ENCODE data around the gene FAM83G.

The FAM83G gene

DNA sequence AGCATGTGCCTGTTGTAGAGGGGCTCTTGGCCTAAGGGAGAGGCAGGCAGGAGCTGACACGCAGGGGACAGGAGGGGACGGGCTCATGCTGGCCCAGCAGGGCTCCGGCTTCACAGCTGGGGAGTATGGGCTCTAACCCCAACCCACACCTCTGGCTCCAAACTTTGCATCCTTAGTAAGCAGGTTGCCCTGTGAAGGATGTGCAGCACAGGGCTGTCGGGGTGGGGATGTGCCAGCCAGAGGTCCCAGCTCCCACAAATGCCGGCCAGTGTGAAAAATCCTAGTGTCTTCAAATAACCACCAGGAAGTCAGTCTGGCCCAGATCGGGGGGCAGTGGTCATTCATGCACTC lies 14.0 kb upstream of the FAM83G start:
- no peaks in the 10 kb centered on the region for H3K27me3 ChIP-seq (ENCODE audit: low read depth)
- in situ Hi-C loops (cut with MboI; ENCODE audit: low sequenced_read_pairs) = no loop called here
- no peaks in the 10 kb centered on the region for H3K4me1 ChIP-seq
- no peak for DNase-seq (ENCODE audit: low spot score in 2 of 2)
- H3K4me3 ChIP-seq = no peak overlapping the region
- H3K36me3 ChIP-seq (replicated peaks) = no peaks in the 10 kb centered on the region
- no peaks in the 10 kb centered on the region for H3K9me3 ChIP-seq

GRCh38 chr17:19017804-19018599 lies 13.4 kb upstream of the FAM83G start:
- no peaks in the 10 kb centered on the region for H3K27me3 ChIP-seq (ENCODE audit: low read depth)
- H3K4me1 ChIP-seq = no peaks in the 10 kb centered on the region
- no peak overlapping the region for H3K4me3 ChIP-seq
- H3K36me3 ChIP-seq (replicated peaks) = no peaks in the 10 kb centered on the region
- DNase-seq (ENCODE audit: low spot score in 2 of 2) = no peak
- in situ Hi-C loops (cut with MboI; ENCODE audit: low sequenced_read_pairs) = no loop called here
- H3K9me3 ChIP-seq = no peaks in the 10 kb centered on the region

DNA sequence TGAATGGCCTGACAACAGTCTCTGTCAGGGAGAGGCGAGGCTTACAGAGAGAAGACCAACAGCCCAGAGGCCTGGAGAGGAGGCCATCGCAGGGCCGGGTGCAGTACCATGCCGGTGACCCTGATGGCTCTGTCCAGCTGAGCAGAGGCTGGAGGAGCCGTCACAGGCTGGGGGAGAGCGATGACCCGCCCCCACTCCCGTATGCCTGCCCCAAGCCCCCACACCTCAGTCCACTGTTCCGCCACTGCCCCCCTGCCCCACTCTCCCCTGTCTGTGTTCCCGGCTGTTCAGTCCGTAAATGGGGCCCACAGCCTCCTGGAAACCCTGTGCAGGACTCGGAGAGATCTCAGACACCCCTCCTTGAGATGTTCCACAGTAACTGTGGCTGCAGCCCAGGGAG lies 12.8 kb upstream of the FAM83G start:
- H3K9me3 ChIP-seq = no peaks in the 10 kb centered on the region
- H3K4me1 ChIP-seq = no peaks in the 10 kb centered on the region
- DNase-seq (ENCODE audit: low spot score in 2 of 2) = no peak
- H3K4me3 ChIP-seq = no peak overlapping the region
- H3K36me3 ChIP-seq (replicated peaks) = no peaks in the 10 kb centered on the region
- in situ Hi-C loops (cut with MboI; ENCODE audit: low sequenced_read_pairs) = no loop called here
- no peaks in the 10 kb centered on the region for H3K27me3 ChIP-seq (ENCODE audit: low read depth)

DNA sequence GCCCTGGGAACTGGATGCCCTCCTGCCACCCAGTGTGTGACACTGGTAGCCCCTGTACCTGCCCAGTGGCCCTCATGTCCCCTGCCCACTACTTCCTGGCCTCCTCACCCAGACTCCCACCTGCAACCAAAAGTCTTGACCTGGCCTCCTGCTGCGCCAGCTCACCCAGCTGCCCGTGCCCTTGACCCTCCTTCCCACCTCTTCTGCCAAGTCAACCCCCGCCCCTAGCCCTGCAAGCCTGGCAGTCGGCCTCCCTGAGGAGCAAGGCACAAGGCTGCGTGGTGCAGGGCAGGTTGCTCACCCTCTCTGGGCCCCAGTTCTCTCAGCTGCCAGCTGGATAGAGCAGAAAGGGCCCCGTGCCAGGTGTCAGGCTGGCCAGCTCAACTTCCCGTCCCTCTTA lies 12.3 kb upstream of the FAM83G start:
- no peaks in the 10 kb centered on the region for H3K36me3 ChIP-seq (replicated peaks)
- no peaks in the 10 kb centered on the region for H3K9me3 ChIP-seq
- H3K4me1 ChIP-seq = no peaks in the 10 kb centered on the region
- no peak for DNase-seq (ENCODE audit: low spot score in 2 of 2)
- in situ Hi-C loops (cut with MboI; ENCODE audit: low sequenced_read_pairs) = no loop called here
- no peaks in the 10 kb centered on the region for H3K27me3 ChIP-seq (ENCODE audit: low read depth)
- no peak overlapping the region for H3K4me3 ChIP-seq

DNA sequence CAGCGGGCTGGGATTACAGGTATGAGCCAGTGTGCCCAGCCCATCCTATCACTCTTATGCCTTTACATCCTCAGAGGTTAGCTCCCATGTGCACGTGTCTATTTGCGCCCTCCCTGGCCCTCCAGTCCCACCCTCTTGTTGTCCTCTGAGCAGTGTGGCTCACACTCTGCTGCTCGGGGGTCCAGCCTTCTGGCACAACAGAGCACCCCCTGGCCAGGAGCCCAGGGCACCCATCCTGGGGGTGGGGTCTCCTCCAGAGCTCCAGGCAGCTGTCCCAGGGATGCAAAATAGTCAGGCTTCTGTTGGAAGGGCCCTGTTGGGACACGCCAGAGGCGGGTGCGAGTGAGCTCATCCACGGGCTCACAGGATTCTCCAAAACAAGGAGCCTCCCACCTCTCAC lies 11.7 kb upstream of the FAM83G start:
- Histone ChIP-seq H3K4me1 (no peaks in the 10 kb centered on the region), H3K4me3 (no peak overlapping the region)

DNA sequence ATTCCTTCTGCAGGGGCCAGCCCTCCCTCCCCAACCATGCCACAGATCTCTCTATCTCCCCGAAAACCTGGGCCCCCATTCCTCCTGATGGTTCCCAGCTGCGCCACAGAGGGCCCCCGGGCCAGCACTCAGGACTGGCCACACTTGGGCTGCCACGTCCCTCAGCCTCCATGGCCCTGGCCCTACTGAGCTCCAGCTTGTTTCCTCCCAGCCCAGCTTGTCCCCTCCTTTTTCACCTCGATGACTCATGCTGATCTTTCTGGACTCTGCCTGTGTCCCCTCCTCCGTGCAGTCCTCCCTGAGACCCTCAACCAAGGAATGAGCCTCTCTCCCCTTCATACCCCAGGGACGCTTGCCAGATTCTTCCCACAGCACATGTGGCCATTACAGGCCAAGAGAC lies 10.9 kb upstream of the FAM83G start:
- Histone ChIP-seq H3K4me3 (no peak overlapping the region), H3K36me3 (replicated peaks) (no peaks in the 10 kb centered on the region), H3K4me1 (no peaks in the 10 kb centered on the region), H3K9me3 (no peaks in the 10 kb centered on the region), H3K27me3 (ENCODE audit: low read depth) (no peaks in the 10 kb centered on the region)
- in situ Hi-C loops (cut with MboI; ENCODE audit: low sequenced_read_pairs) = no loop called here
- DNase-seq (ENCODE audit: low spot score in 2 of 2) = no peak

More for the DNA sequence above, 11.7 kb upstream of the FAM83G start:
- Histone ChIP-seq H3K27me3 (ENCODE audit: low read depth) (no peaks in the 10 kb centered on the region), H3K36me3 (replicated peaks) (no peaks in the 10 kb centered on the region), H3K9me3 (no peaks in the 10 kb centered on the region)
- in situ Hi-C loops (cut with MboI; ENCODE audit: low sequenced_read_pairs) = no loop called here
- DNase-seq (ENCODE audit: low spot score in 2 of 2) = no peak

- H3K9me3 ChIP-seq = no peaks in the 10 kb centered on the region
- no peaks in the 10 kb centered on the region for H3K36me3 ChIP-seq (replicated peaks)
- in situ Hi-C loops (cut with MboI; ENCODE audit: low sequenced_read_pairs) = no loop called here
- H3K4me3 ChIP-seq = no peak overlapping the region
- no peak for DNase-seq (ENCODE audit: low spot score in 2 of 2)
- H3K27me3 ChIP-seq (ENCODE audit: low read depth) = no peaks in the 10 kb centered on the region
- no peaks in the 10 kb centered on the region for H3K4me1 ChIP-seq
Observed at GRCh38 chr17:19014628-19015215, 10.2 kb upstream of the FAM83G start.

GRCh38 chr17:19013806-19014627 lies 9.5 kb upstream of the FAM83G start:
- in situ Hi-C loops (cut with MboI; ENCODE audit: low sequenced_read_pairs) = no loop called here
- H3K4me3 ChIP-seq = no peak overlapping the region
- H3K9me3 ChIP-seq = no peaks in the 10 kb centered on the region
- no peaks in the 10 kb centered on the region for H3K27me3 ChIP-seq (ENCODE audit: low read depth)
- H3K36me3 ChIP-seq (replicated peaks) = no peaks in the 10 kb centered on the region
- no peak for DNase-seq (ENCODE audit: low spot score in 2 of 2)
- no peaks in the 10 kb centered on the region for H3K4me1 ChIP-seq

GRCh38 chr17:19013226-19013625 lies 8.7 kb upstream of the FAM83G start:
- in situ Hi-C loops (cut with MboI; ENCODE audit: low sequenced_read_pairs) = no loop called here
- Histone ChIP-seq H3K4me1 (no peaks in the 10 kb centered on the region), H3K4me3 (no peak overlapping the region), H3K9me3 (no peaks in the 10 kb centered on the region), H3K27me3 (ENCODE audit: low read depth) (no peaks in the 10 kb centered on the region), H3K36me3 (replicated peaks) (no peaks in the 10 kb centered on the region)
- no peak for DNase-seq (ENCODE audit: low spot score in 2 of 2)

DNA sequence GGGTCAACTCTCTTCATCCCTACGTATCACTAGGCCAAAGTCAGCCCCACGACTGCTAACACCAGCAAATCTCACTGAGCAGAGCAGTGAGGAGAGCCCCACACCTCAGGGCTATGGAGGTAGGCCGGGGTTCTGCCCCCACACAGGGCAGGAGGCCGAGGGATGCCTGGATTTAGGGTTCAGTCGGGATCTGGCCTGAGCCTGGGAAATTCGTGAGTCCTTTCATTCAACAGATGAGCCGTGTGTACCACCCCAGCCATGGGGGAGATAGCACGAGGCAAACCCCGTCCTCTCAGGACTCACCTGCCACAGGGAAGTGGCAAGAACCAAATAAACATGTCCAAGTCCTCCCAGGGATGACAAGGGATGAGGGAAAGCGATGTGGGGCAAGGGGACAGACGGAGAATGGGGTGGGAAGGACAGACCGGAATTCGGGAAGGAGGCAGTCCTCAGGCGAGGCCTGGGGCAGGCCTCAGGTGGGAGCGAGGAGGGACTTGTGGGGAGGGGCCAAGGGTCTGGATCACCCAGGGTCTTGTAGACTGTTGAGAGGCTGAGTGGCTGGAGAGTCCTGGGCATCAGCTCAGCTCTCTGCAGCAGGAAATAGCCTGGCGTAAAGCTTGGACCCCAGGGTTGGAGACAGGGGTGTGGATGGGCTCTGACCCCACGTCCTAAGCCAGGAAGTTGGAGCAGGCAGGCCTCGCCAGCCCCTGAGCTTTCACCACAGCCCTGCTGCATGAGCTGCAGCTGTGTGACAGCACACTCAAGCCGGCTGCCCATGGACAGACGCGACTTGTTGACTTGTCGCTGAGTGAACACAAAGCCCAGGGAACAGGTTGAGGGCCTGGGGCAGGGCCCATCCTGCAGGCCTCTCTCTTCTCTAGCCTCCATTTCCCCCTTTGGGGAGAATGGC lies 7.9 kb upstream of the FAM83G start:
- no peaks in the 10 kb centered on the region for H3K36me3 ChIP-seq (replicated peaks)
- H3K9me3 ChIP-seq = no peaks in the 10 kb centered on the region
- H3K4me3 ChIP-seq = no peak overlapping the region
- H3K4me1 ChIP-seq = no peaks in the 10 kb centered on the region
- no peaks in the 10 kb centered on the region for H3K27me3 ChIP-seq (ENCODE audit: low read depth)
- no peak for DNase-seq (ENCODE audit: low spot score in 2 of 2)
- in situ Hi-C loops (cut with MboI; ENCODE audit: low sequenced_read_pairs) = no loop called here

DNA sequence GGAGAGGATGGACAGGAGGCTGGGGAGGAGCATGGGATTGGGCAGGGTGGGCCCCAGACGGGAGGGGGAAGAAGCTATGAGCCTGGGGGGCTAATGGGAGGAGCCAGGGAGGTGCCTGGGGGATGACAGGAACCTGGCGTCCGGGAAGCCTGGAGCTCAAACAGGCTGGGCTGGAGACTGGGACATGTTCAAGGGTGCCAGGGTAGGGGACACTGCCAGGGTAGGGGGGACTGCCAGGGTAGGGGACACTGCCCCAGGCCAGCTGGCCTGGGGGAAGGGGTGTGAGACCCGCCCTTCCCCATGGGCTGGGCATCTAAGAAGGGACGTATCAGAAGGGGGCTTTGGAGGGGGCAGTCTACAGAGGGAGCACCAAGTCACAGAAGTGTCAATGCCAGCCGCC lies 7.0 kb upstream of the FAM83G start:
- no peaks in the 10 kb centered on the region for H3K36me3 ChIP-seq (replicated peaks)
- in situ Hi-C loops (cut with MboI; ENCODE audit: low sequenced_read_pairs) = no loop called here
- no peak overlapping the region for H3K4me3 ChIP-seq
- H3K9me3 ChIP-seq = 0 out of 2 replicates have a peak, but pooled peaks cover 2% of the 10 kb centered on the region
- H3K27me3 ChIP-seq (ENCODE audit: low read depth) = no peaks in the 10 kb centered on the region
- no peak for DNase-seq (ENCODE audit: low spot score in 2 of 2)
- H3K4me1 ChIP-seq = no peaks in the 10 kb centered on the region

DNA sequence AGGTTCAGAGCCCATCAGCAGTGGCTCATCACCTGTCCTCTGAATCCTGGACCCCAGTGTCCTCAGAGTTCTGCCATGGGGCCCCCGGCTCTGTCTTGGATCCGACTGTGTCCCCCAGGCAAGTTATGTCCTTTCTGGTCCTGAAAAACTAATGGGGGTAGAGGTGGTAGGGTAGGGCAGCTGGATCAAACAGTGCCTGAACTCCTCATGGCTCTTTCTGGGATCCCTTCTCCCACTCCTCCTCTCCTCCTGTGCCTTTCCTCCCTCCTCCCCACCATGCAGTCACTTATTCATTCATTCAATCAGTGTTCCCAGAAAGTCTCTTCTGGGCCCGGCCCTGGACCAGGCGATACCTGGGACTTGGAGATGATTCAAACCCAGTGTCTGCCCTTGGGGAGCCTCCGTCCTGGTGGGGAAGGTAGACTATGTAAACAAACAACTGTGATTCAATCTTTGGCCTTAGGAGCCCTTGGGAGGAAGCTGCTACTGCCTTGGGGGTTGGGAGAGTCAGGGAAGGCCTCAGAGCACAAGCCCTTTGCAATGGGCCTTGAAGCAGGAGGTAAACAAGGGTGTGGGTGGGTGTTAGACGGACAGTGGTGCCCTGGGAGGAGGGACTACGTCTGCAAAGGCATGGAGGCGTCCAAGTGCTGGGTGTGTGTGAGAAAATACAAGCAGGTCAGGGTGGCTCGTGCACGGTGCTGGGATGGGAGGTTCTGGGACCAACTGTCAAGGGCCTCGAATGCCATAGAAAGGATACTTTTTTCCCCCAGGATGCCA lies 6.4 kb upstream of the FAM83G start:
- no peaks in the 10 kb centered on the region for H3K4me1 ChIP-seq
- H3K9me3 ChIP-seq = 0 out of 2 replicates have a peak, but pooled peaks cover 2% of the 10 kb centered on the region
- no peak for DNase-seq (ENCODE audit: low spot score in 2 of 2)
- no peaks in the 10 kb centered on the region for H3K27me3 ChIP-seq (ENCODE audit: low read depth)
- no peak overlapping the region for H3K4me3 ChIP-seq
- in situ Hi-C loops (cut with MboI; ENCODE audit: low sequenced_read_pairs) = no loop called here
- H3K36me3 ChIP-seq (replicated peaks) = no peaks in the 10 kb centered on the region

DNA sequence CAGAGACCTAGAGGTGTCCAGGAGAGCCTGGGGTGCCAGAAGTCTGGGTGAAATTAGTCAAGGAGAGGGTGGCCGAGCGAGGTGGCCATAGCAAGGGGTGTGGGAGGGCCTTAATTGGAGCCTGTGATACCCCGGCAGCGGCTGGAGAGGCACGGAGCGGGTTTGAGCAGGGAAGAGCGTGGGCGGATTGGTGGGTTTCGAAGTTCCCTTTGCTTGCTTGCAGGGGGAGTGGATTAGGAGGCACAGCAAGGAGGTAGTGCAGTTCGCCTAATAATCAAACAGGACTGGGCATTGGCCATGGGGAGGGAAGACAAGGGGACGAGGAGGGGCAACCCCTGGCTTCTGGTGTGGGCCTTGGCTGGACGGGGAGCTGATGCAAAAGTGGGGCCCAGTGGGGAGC lies 5.4 kb upstream of the FAM83G start:
- in situ Hi-C loops (cut with MboI; ENCODE audit: low sequenced_read_pairs) = no loop called here
- no peaks in the 10 kb centered on the region for H3K27me3 ChIP-seq (ENCODE audit: low read depth)
- H3K4me3 ChIP-seq = no peak overlapping the region
- DNase-seq (ENCODE audit: low spot score in 2 of 2) = no peak
- H3K36me3 ChIP-seq (replicated peaks) = no peaks in the 10 kb centered on the region
- H3K4me1 ChIP-seq = peaks cover under 1% of the 10 kb centered on the region; the same call in 1 of the 2 replicates
- H3K9me3 ChIP-seq = 0 out of 2 replicates have a peak, but pooled peaks cover 2% of the 10 kb centered on the region
